Astrocyte of the spinal cord (primary cell): Measurements from ENCODE around the gene TNIK.

Experiments
- DNase-seq: peaks from one replicate; pipeline ENCODE4 v3.0.0; 2011; ENCODE audit warnings: low read depth, low spot score
- H3K4me3 ChIP-seq: 2 replicates; pipeline ENCODE4 v1.5.1; 2011; ENCODE audit warnings: low read depth, mild to moderate bottlenecking, low read length, moderate library complexity
- in situ Hi-C: cut with HindIII; loops from 2 replicates; pipeline ENCODE4 v1.10.0; 2017; ENCODE audit warnings: low sequenced_read_pairs
- TF ChIP-seq, protein P1 (sequence below): IDR thresholded peaks from 2 replicates; pipeline ENCODE4 v1.5.1; 2012; ENCODE audit warnings: low read depth, mild to moderate bottlenecking, low read length, inconsistent platforms

Gene TNIK

GRCh38 chr3:171240504-171240835, 219.7 kb downstream of the TNIK start:
- no peak overlapping the region for H3K4me3 ChIP-seq
- TF ChIP-seq, protein P1, sequence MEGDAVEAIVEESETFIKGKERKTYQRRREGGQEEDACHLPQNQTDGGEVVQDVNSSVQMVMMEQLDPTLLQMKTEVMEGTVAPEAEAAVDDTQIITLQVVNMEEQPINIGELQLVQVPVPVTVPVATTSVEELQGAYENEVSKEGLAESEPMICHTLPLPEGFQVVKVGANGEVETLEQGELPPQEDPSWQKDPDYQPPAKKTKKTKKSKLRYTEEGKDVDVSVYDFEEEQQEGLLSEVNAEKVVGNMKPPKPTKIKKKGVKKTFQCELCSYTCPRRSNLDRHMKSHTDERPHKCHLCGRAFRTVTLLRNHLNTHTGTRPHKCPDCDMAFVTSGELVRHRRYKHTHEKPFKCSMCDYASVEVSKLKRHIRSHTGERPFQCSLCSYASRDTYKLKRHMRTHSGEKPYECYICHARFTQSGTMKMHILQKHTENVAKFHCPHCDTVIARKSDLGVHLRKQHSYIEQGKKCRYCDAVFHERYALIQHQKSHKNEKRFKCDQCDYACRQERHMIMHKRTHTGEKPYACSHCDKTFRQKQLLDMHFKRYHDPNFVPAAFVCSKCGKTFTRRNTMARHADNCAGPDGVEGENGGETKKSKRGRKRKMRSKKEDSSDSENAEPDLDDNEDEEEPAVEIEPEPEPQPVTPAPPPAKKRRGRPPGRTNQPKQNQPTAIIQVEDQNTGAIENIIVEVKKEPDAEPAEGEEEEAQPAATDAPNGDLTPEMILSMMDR = no peak
- in situ Hi-C loops = no loop called here
- DNase-seq = no peak

DNA sequence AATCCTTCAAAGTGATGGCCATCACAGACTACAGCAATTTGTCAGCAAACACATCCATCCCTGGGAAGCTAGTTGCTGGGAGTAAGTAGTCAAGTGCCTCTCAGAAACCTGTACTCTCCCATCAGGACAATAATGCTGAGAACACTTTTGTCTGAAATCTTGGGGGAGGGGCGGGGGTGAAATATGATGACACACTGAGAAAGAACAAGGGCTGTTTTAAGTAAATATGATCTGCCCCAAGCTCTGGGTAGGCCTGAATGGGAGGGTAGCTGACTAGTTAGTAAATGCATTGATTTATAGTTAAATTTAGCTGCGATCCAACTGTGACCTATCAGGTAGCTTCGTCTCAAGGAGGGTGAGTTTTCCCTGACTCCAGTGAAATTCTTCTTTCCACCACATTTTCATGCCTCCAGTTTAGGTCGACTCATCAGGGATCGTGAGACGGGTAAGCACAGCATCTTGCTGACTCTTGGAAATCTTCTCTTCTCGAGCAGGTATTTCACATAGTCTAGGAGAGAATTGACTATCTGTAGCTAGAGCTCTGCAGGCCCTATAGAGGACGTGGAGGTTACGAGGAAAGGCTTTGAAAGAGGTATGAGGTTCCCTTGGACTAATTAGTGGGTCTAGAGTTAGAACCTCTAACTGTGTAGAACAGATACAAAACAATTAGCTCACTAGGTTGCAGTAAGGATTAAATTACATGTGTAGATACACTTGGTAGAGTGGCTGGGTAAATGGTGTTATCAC, 220.3 kb downstream of the TNIK start:
- H3K4me3 ChIP-seq = no peak overlapping the region
- no peak for DNase-seq
- in situ Hi-C loops = no loop called here
- TF ChIP-seq, protein P1 = no peak

- TF ChIP-seq, protein P1 = no peak
- no peak overlapping the region for H3K4me3 ChIP-seq
- no peak for DNase-seq
- in situ Hi-C loops = no loop called here
These were observed 223.2 kb downstream of the TNIK start for GRCh38 chr3:171237009-171237385.

DNA sequence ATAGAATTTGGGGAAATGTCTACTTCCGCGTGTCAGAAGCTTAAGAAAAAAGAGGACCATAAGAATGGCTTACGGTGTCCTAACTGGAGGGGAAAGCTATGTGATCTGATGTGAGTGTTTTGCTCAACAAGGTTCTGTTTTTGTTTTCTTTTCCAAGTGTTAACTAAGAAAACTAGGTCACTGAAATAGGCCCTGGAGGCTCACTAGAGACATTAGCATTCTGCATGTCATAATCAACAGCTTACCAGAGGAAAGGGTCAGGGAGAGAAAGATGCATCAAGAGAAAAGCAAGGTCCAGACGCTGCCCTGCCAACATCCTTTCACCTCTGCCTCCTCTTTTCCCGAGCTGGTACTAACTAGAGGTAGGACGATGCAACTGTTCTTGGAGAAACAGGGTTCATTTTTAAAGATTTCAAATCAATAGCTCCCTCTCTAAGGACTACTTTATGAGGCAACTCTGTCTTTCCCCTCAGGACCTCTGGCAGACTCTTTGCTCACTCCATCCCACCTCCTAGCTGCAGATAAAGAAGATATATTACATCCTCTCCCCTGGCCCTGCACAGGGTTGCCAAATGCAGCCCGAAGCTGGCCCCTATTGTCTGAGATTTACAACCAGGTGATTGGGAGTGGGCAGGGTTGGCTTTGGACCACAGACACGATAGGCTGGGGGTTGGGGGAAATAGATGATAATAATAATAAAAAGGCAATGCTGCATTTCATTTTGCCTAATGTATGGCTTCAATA, 223.8 kb downstream of the TNIK start:
- TF ChIP-seq, protein P1 = no peak
- in situ Hi-C loops = no loop called here
- no peak overlapping the region for H3K4me3 ChIP-seq
- DNase-seq = no peak

- no peak overlapping the region for H3K4me3 ChIP-seq
- TF ChIP-seq, protein P1 = no peak
- in situ Hi-C loops = no loop called here
- DNase-seq = no peak
These were observed 225.8 kb downstream of the TNIK start for GRCh38 chr3:171234298-171235010.

DNA sequence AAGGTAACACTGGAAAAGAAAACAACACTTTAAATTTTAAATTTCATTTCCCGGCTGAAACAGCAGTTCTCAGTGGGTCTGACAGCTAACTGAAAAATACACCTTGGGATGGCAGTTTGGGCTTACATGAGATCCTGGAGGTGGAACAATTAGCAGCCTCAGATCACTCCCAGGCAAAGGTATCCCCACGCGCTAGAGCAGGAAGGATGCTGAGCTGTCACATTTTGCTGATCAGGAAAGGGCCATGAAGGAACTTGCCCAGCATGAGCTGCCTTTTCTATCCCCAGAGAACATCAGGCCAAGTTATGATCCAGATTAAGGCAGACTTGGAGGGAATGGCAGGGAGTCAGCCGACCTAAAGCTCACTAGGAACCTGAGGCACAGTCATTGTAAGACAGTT, 228.8 kb downstream of the TNIK start:
- no peak for DNase-seq
- no peak overlapping the region for H3K4me3 ChIP-seq
- in situ Hi-C loops = no loop called here
- TF ChIP-seq, protein P1 = no peak
